Fibroblast of lung (primary cell): ENCODE measurements around the gene MCRS1.

Experiments
- EZH2 ChIP-seq: IDR thresholded peaks from 2 replicates; pipeline ENCODE4 v1.5.1; 2012; ENCODE audit warnings: low read length, control low read depth, mild to moderate bottlenecking; ENCODE audit errors: missing control alignments
- TF ChIP-seq, protein P1 (sequence below), 2 donors: IDR thresholded peaks in 1 of 2; conservative IDR thresholded peaks in 1 of 2; 1 replicate in 1 of 2; 2 replicates in 1 of 2; pipeline ENCODE4 v1.5.1; 2011 to 2012; ENCODE audit warnings: low read length in 2 of 2, control low read depth in 1 of 2, inconsistent platforms in 1 of 2, low read depth in 1 of 2, mild to moderate bottlenecking in 1 of 2

DNA sequence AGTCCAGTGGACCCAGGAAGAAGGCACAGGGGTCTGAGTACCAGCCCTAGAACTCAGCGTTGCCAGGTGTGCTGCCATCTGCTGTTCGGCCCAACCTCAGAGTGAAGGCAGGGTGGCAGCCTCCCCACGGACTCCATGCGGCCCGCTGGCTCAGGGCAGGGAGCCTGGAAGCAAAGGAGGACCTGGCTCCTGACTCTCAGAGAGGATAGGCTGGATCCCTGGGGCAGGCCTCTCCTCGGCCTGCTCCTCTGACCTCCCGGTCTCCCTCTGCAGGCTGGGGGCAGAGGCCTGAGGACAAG is 10.1 kb downstream of the MCRS1 start:
- TF ChIP-seq, protein P1, sequence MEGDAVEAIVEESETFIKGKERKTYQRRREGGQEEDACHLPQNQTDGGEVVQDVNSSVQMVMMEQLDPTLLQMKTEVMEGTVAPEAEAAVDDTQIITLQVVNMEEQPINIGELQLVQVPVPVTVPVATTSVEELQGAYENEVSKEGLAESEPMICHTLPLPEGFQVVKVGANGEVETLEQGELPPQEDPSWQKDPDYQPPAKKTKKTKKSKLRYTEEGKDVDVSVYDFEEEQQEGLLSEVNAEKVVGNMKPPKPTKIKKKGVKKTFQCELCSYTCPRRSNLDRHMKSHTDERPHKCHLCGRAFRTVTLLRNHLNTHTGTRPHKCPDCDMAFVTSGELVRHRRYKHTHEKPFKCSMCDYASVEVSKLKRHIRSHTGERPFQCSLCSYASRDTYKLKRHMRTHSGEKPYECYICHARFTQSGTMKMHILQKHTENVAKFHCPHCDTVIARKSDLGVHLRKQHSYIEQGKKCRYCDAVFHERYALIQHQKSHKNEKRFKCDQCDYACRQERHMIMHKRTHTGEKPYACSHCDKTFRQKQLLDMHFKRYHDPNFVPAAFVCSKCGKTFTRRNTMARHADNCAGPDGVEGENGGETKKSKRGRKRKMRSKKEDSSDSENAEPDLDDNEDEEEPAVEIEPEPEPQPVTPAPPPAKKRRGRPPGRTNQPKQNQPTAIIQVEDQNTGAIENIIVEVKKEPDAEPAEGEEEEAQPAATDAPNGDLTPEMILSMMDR (conservative IDR thresholded peaks at IDR 0.05 in 1 of 2, IDR thresholded peaks at IDR 0.05 in 1 of 2; ENCODE audit: low read depth in 1 of 2, low read length in 2 of 2): peak in 1 of 2 donors; percentile 29
- no peak for TF ChIP-seq EZH2
